Left lung (tissue), 10 donors: ENCODE measurements around the gene DMPK. TPM values are rescaled to one million over a fixed set of nuclear protein-coding genes. Genes with fewer than 3 reads are reported as not detected.

Source experiments
- ATAC-seq: fragments of 200-7000 bp; cut with Tn5 transposase; one replicate; pipeline ENCODE4 v1.9.1; 2020; ENCODE audit warnings: moderate library complexity
- DNase-seq, 4 donors: peaks; one replicate each; pipeline ENCODE4 v3.0.0-alpha.2; 2013 to 2020
- H3K27ac ChIP-seq, 2 donors: fragments of 200-600 bp; sonication (generic) in 1 of 2; one replicate each; pipeline versions ENCODE4 v1.5.0 to v1.8.0; 2020 to 2021
- H3K27me3 ChIP-seq, 2 donors: fragments of 200-600 bp; sonication (generic) in 1 of 2; one replicate each; pipeline versions ENCODE4 v1.5.0 to v1.8.0; 2020 to 2021
- H3K36me3 ChIP-seq, 2 donors: fragments of 200-600 bp; sonication (generic) in 1 of 2; one replicate each; pipeline versions ENCODE4 v1.5.0 to v1.8.0; 2020 to 2021
- H3K4me1 ChIP-seq, 2 donors: fragments of 200-600 bp; one replicate each; pipeline ENCODE4 v1.8.0; 2021
- H3K4me3 ChIP-seq, 2 donors: fragments of 200-600 bp; sonication (generic) in 1 of 2; one replicate each; pipeline versions ENCODE4 v1.5.0 to v1.8.0; 2020 to 2021; ENCODE audit warnings: mild to moderate bottlenecking in 1 of 2
- H3K9me3 ChIP-seq, 2 donors: fragments of 200-600 bp; sonication (generic) in 1 of 2; one replicate each; pipeline versions ENCODE4 v1.5.0 to v1.8.0; 2020 to 2021
- CTCF ChIP-seq, 2 donors: fragments of 200-600 bp; sonication (generic) in 1 of 2; IDR thresholded peaks; one replicate each; pipeline versions ENCODE4 v1.5.0 to v1.8.0; 2021; ENCODE audit warnings: antibody characterized with exemption in 2 of 2
- intact Hi-C, 2 donors: fragments of 100-400 bp; cut with DNase I; formaldehyde crosslinking; loops; one replicate each; pipeline versions ENCODE4 v1.11.2 to v1.14.2; 2022
- polyA plus RNA-seq, 6 donors: library from polyadenylated mRNA; unstranded; fragments of 120-200 nt; gene quantifications; one replicate each; pipeline ENCODE4 v1.2.1, GENCODE V29; 2013; ENCODE audit not compliant: insufficient read length in 6 of 6
- total RNA-seq, 2 donors: library from RNA; stranded (reverse); fragmentation: NEBNext Ultra II Directional; extraction: Animal tissue kit (Norgen Biotek cat#: 25700); gene quantifications; one replicate each; pipeline ENCODE4 v1.2.1, GENCODE V29; 2021
- donor health status: DM: no; HTN: yes; CAD: no.
- donor health status: DM: no; HTN: no; CAD: no.

DMPK gene
- total and polyA plus RNA-seq, 8 donors: 44.6 to 81.7 (median 58.6) TPM

- TF ChIP-seq CTCF (IDR thresholded peaks at IDR 0.05): no peak
- H3K4me1 ChIP-seq: peaks cover 12 to 27% of the 10 kb centered on the region in 2 donors
- DNase-seq (peak; percentile 98 to 99 (median 99)), ATAC-seq (peak; percentile 99)
- H3K36me3 ChIP-seq: peaks cover 0 to 31% of the 10 kb centered on the region in 2 donors
- no peaks in the 10 kb centered on the region for H3K9me3 ChIP-seq
- peaks cover 0 to 89% of the 10 kb centered on the region in 2 donors for H3K27me3 ChIP-seq
- peak within 1 kb of the TSS; percentile 51 to 59 for H3K4me3 ChIP-seq
- intact Hi-C loops: no loop called here
- peak within 1 kb of the TSS in 1 of 2 donors; percentile 80 for H3K27ac ChIP-seq
Observed at GRCh38 chr19:45792470-45793177, 10.3 kb upstream of the DMPK start, which contains the start of gene DMWD. Gene DMWD, minus strand, starts transcription at chr19:45792845. Its CDS starts 89 bp downstream, at chr19:45792756.

- DNase-seq (no peak), ATAC-seq (no peak)
- peaks cover 12 to 27% of the 10 kb centered on the region in 2 donors for H3K4me1 ChIP-seq
- H3K4me3 ChIP-seq: peak overlapping the region; percentile 51 to 59
- intact Hi-C loops: no loop called here
- no peaks in the 10 kb centered on the region for H3K9me3 ChIP-seq
- H3K27ac ChIP-seq: peak overlapping the region in 1 of 2 donors; percentile 80
- peaks cover 0 to 89% of the 10 kb centered on the region in 2 donors for H3K27me3 ChIP-seq
- peaks cover 0 to 38% of the 10 kb centered on the region in 2 donors for H3K36me3 ChIP-seq
- no peak for TF ChIP-seq CTCF (IDR thresholded peaks at IDR 0.05)
Observed at GRCh38 chr19:45791744-45792469, 9.6 kb upstream of the DMPK start.

- no peak for TF ChIP-seq CTCF (IDR thresholded peaks at IDR 0.05)
- Histone ChIP-seq H3K4me3 (peak overlapping the region in 1 of 2 donors; percentile 59), H3K9me3 (no peaks in the 10 kb centered on the region), H3K27ac (no peak overlapping the region), H3K36me3 (peaks cover 0 to 48% of the 10 kb centered on the region in 2 donors), H3K4me1 (peaks cover 12 to 27% of the 10 kb centered on the region in 2 donors), H3K27me3 (peaks cover 0 to 89% of the 10 kb centered on the region in 2 donors)
- no peak for DNase-seq
- intact Hi-C loops: no loop called here
- no peak for ATAC-seq
Observed at GRCh38 chr19:45790942-45791341, 8.7 kb upstream of the DMPK start.

GRCh38 chr19:45789035-45789786 lies 6.9 kb upstream of the DMPK start:
- H3K27me3 ChIP-seq: peaks cover 0 to 89% of the 10 kb centered on the region in 2 donors
- H3K9me3 ChIP-seq: no peaks in the 10 kb centered on the region
- H3K4me3 ChIP-seq: no peak overlapping the region
- no peak for TF ChIP-seq CTCF (IDR thresholded peaks at IDR 0.05)
- H3K27ac ChIP-seq: no peak overlapping the region
- H3K4me1 ChIP-seq: peaks cover 12 to 27% of the 10 kb centered on the region in 2 donors
- H3K36me3 ChIP-seq: peaks cover 0 to 56% of the 10 kb centered on the region in 2 donors
- no peak for DNase-seq
- intact Hi-C loops: no loop called here
- no peak for ATAC-seq
